ENCODE results near the gene LILRA6. TPM values are rescaled to one million over a fixed set of nuclear protein-coding genes. Genes with fewer than 3 reads are reported as not detected.
"Not testable (repeated sequence)": the region's sequence is repeated elsewhere in the genome, so short reads cannot be mapped to it uniquely, and the experiment has no call there.

The LILRA6 gene
- total RNA-seq, 2 experiments from 2014 or later: not detected

- intact Hi-C loops (cut with micrococcal nuclease); H3K4me1 Mint-ChIP-seq (ENCODE audit: low read depth); CTCF ChIA-PET; ATAC-seq; DNase-seq; H3K4me3 Mint-ChIP-seq; H3K36me3 Mint-ChIP-seq (ENCODE audit: low read depth); H3K27me3 Mint-ChIP-seq; H3K27ac Mint-ChIP-seq; H3K9me3 Mint-ChIP-seq: not testable (repeated sequence)
- POLR2A ChIA-PET: interaction anchor here (0.6 to 1.0 kb wide), 2 partner anchors 18 to 1407 kb away, joined by 3 read pairs; no protein-coding TSS in a partner anchor
Observed at GRCh38 chr19:54223277-54223936, 19.2 kb downstream of the LILRA6 start.

DNA sequence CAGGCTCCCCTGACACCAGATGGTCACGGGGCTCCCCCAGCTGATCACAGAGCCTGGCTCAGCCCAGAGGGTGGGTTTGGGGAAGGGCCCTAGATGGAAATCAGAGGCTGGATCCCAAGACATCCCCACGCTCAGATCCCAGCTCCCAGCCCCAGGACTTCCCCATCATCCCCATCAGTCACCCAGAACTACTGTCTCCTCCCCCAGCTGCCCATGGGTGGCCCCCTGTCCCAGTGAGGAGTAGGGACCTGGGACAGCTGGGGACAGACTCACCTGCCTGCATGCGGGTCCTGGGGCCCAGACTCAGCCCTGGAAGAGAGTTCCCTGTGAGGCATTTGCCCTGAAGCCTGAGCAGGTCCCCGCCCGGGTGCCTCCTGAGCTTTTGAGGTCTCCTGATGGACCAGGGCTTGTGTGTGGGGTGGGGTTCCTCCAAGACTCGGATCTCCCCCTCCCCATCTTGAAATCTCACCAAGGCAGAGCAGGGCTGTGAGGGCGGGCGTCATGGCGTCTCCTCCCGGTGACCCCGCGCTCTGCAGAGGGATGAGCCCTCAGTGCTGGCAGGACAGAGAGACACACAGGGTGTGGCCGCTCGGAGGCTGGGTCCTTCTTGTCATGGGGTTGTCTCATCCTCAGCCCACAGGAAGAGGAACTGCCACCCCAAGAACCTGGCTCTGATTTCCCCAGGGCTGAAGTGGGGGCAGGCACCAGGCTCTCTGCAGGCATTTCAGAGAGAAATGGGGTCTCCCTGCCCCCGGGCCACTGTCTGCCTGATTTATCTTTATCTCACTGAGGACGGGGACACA lies 19.9 kb downstream of the LILRA6 start, which contains the start of gene LILRB3:
TSS of gene LILRB3 (minus strand) at position 534 of the 803 bp plus-strand sequence. CDS start at position 503, 31 bp downstream.
- CTCF ChIA-PET; intact Hi-C loops (cut with micrococcal nuclease); H3K4me1 Mint-ChIP-seq (ENCODE audit: low read depth); H3K27ac Mint-ChIP-seq; DNase-seq; H3K36me3 Mint-ChIP-seq (ENCODE audit: low read depth); H3K9me3 Mint-ChIP-seq; H3K4me3 Mint-ChIP-seq; H3K27me3 Mint-ChIP-seq; ATAC-seq: not testable (repeated sequence)
- POLR2A ChIA-PET: interaction anchor here (1.0 to 1.2 kb wide), 2 partner anchors 15 to 17 kb away, joined by 3 read pairs; no protein-coding TSS in a partner anchor

GRCh38 chr19:54221947-54222346 lies 20.6 kb downstream of the LILRA6 start:
- H3K4me3 Mint-ChIP-seq; CTCF ChIA-PET; H3K9me3 Mint-ChIP-seq; intact Hi-C loops (cut with micrococcal nuclease); H3K4me1 Mint-ChIP-seq (ENCODE audit: low read depth); H3K27ac Mint-ChIP-seq; H3K36me3 Mint-ChIP-seq (ENCODE audit: low read depth); ATAC-seq; H3K27me3 Mint-ChIP-seq; DNase-seq: not testable (repeated sequence)
- POLR2A ChIA-PET: interaction anchor here (1.2 kb wide), 1 partner anchor 14 kb away, joined by 3 read pairs; no protein-coding TSS in a partner anchor

GRCh38 chr19:54219702-54220101 lies 22.9 kb downstream of the LILRA6 start:
- intact Hi-C loops (cut with micrococcal nuclease); POLR2A ChIA-PET; H3K36me3 Mint-ChIP-seq (ENCODE audit: low read depth); CTCF ChIA-PET; H3K9me3 Mint-ChIP-seq; H3K27ac Mint-ChIP-seq; H3K27me3 Mint-ChIP-seq; ATAC-seq; H3K4me1 Mint-ChIP-seq (ENCODE audit: low read depth); DNase-seq; H3K4me3 Mint-ChIP-seq: not testable (repeated sequence)

DNA sequence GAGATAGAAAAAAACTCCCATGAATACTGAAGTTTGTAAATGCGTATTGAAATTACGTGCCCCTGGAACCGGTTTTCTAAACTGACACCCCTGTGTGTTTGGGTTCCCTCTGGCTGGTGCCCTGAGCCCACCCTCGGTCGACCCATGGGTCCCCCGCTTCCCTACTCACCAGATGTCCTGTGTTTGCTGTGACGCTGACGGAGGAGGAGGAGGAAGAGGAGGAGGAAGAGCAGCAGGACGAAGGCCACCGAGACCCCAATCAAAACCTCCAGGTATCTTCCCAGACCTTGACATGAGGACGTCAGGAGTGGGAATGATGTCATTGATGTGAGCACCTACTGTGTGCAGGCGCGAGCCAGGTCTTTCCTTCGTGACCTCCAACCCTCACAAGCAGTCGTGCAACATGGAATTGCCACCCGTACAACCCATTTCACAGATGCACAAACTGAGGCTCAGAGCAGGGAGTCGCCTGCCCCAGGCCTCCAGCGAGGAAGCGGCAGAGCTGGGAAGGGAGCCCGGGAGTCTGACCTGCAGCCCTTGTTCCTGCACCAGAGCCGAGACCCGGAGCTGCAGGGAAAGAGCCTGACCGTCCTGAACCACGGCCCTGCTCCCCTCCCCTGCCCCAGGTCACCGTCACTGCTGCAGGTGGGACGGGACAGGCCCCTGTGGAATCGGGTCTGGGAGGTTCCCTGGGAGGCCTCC lies 23.5 kb downstream of the LILRA6 start:
- H3K36me3 Mint-ChIP-seq (ENCODE audit: low read depth): peaks cover 8% of the 10 kb centered on the region
- peaks cover 6% of the 10 kb centered on the region for H3K27me3 Mint-ChIP-seq
- H3K27ac Mint-ChIP-seq: no peak overlapping the region
- intact Hi-C loops (cut with micrococcal nuclease): no loop called here
- ChIA-PET POLR2A (no interaction called here), CTCF (no interaction called here)
- no peak overlapping the region for H3K4me3 Mint-ChIP-seq
- no peak for ATAC-seq
- TF ChIP-seq CTCF (IDR thresholded peaks at IDR 0.05): no peak
- H3K4me1 Mint-ChIP-seq (ENCODE audit: low read depth): no peaks in the 10 kb centered on the region
- peaks cover 1% of the 10 kb centered on the region for H3K9me3 Mint-ChIP-seq
- DNase-seq: no peak

DNA sequence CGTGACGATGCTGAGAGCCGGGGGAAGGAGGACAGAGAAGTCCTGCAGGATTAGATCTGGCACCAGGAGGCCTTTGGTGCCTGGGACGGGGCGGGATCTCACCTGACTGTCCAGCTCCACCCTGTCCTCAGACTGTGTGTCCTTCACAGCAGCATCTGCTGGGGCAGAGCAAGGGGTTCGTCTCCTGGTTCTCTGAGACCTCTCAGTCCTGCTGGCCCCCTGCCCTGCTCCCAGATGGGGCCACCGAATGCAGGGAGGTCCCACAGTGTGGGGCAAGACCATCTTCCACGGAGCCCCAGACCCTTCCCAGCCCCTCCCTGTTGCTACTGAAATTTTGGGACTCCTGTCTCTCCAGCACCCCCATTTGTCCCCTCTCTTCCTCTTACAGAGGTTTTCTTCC lies 24.3 kb downstream of the LILRA6 start:
- Mint-ChIP-seq H3K4me1 (ENCODE audit: low read depth) (no peaks in the 10 kb centered on the region), H3K27me3 (peaks cover 2% of the 10 kb centered on the region), H3K36me3 (ENCODE audit: low read depth) (peaks cover 10% of the 10 kb centered on the region), H3K27ac (no peak overlapping the region), H3K4me3 (no peak overlapping the region), H3K9me3 (peaks cover 1% of the 10 kb centered on the region)
- intact Hi-C loops (cut with micrococcal nuclease): no loop called here
- ChIA-PET POLR2A (interaction anchor here (0.7 kb wide), 1 partner anchor 19 kb away, joined by 3 read pairs; no protein-coding TSS in a partner anchor), CTCF (interaction anchor here (2.1 kb wide), 1 partner anchor 48 kb away, joined by 5 read pairs; no protein-coding TSS in a partner anchor)
- DNase-seq (no peak), ATAC-seq (no peak)
- TF ChIP-seq CTCF (IDR thresholded peaks at IDR 0.05): no peak

DNA sequence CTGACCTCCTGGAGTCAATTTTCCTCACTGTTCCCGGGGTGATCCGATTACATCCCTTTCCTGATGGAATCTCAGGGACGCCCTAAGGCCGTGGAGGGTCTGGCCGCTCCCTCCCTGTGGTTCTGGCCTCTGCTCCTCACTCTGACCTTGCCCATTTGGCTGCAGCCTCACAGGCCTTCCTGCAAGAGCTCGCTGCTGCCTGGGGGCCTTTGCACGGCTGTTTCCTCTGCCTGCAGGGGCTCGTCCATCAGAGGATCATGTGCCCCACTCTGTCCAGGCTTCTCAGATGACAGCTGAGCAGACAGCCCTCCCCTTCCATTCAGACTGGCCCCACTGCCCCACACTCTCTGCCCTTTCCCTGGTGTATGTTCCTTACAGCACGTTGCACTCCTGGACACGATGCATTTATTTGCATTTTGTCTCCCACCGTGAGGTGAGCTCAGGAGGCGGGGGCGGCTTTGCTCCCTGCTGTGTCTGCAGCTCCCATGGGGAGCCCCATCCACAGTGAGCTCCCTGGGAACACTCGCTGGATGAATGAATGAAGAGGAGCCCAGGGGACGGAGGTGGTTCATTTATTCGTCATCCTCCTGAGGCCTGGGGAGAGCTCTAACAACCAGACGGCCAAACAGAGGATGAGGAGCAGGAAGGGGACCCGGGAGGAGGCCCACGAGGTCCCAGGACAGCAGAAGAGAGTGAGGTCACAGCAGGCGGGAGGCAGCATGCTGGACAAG lies 24.9 kb downstream of the LILRA6 start:
- H3K4me1 Mint-ChIP-seq (ENCODE audit: low read depth); H3K27ac Mint-ChIP-seq; H3K27me3 Mint-ChIP-seq; intact Hi-C loops (cut with micrococcal nuclease); ATAC-seq; H3K9me3 Mint-ChIP-seq; DNase-seq; H3K4me3 Mint-ChIP-seq: not testable (repeated sequence)
- ChIA-PET CTCF (interaction anchor here (2.1 kb wide), 1 partner anchor 48 kb away, joined by 5 read pairs; no protein-coding TSS in a partner anchor), POLR2A (interaction anchor here (0.7 kb wide), 1 partner anchor 19 kb away, joined by 3 read pairs; no protein-coding TSS in a partner anchor)
- H3K36me3 Mint-ChIP-seq (ENCODE audit: low read depth): peaks cover 14% of the 10 kb centered on the region

Data from activated CD8-positive, alpha-beta T cell treated with anti-CD3 and anti-CD28 coated beads for 36 hours (primary cell).